Right forelimb (tissue), 1 donor: ENCODE measurements around the gene CLEC4M.
"Not testable (repeated sequence)": the region's sequence is repeated elsewhere in the genome, so short reads cannot be mapped to it uniquely, and the experiment has no call there.

Source experiments
- DNase-seq: peaks from one replicate; pipeline ENCODE4 v3.0.0-alpha.2; 2018

CLEC4M gene

DNA sequence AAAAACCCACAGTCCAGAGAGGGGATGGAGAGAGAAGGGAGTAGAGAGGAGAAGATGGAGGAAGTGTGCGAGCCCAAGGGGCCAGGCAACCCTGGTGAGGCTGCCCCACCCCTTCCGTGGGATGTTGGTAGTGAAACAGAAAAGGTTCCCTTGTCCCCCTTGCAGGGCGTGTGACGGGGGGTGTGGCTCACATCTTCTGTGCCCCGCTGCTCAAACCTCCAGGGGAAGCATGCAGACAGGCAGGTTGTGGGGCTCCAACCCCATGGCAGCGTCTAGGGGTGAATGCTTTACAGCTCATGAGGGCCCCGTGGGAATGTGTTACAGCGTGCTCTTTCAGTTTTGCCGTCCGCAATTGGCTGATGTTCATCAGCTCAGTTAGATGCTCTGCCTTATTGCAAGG, 52.3 kb downstream of the CLEC4M start:
- DNase-seq: no peak

DNA sequence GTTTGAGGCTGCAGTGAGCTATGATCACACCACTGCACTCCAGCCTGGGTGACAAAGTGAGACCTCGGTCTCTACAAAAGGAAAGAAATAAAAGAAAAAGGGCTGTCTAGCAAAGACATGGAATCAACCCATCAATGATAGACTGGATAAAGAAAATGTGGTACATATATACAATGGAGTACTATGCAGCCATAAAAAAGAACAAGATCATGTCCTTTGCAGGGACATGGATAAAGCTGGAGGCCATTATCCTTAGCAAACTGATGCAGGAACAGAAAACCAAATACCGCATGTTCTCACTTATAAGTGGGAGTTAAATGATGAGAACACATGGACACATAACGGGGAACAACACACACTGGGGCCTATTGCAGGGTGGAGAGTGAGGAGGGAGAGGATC, 53.0 kb downstream of the CLEC4M start:
- DNase-seq: not testable (repeated sequence)

- DNase-seq: no peak
Measured at GRCh38 chr19:7817801-7818200, 54.8 kb downstream of the CLEC4M start.

DNA sequence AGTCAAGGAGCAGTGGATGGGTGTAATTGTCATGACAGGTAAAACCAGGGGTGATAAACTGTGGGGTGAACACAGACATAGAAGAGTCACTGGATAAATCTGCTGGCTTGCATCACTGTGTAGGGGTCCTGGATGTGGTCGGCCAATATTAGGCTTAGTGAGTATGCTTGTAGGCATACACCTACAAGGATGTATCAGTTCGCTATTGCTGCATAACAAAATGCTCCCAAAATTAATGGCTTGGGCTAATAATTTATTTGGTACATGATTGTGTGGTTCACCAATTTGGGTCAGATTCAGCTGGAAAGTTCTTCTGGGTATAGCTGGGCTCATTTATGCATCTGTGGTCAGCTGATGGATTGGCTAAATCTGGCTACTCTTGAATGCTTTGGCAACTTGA, 55.8 kb downstream of the CLEC4M start:
- no peak for DNase-seq
